Measurements from ENCODE around the gene ADH7. TPM values are rescaled to one million over a fixed set of nuclear protein-coding genes. Genes with fewer than 3 reads are reported as not detected.
"Not testable (repeated sequence)": the region's sequence is repeated elsewhere in the genome, so short reads cannot be mapped to it uniquely, and the experiment has no call there.

ADH7 gene
- total RNA-seq, 4 donors from 2014 or later = 173 to 420 (median 318) TPM

- 61 to 83% methylated on average over 4 to 6 of the region's 6 CpGs for WGBS, 2 donors
- intact Hi-C loops (cut with DNase I); H3K27ac ChIP-seq; H3K4me3 ChIP-seq; H3K4me1 ChIP-seq; H3K36me3 ChIP-seq; H3K27me3 ChIP-seq; DNase-seq; H3K9me3 ChIP-seq: not testable (repeated sequence)
- peak in 3 of 6 experiments; percentile 6 to 24 (median 12) for TF ChIP-seq CTCF (IDR thresholded peaks at IDR 0.05)
Observed at GRCh38 chr4:99377341-99377740, 57.8 kb downstream of the ADH7 start.

- H3K4me3 ChIP-seq; H3K27me3 ChIP-seq; H3K36me3 ChIP-seq; H3K27ac ChIP-seq; intact Hi-C loops (cut with DNase I); H3K4me1 ChIP-seq; DNase-seq: not testable (repeated sequence)
- peaks cover 0 to 11% (median 0%) of the 10 kb centered on the region in 3 donors for H3K9me3 ChIP-seq
- WGBS, 2 donors = 82 to 84% methylated on average over 2 of the region's 2 CpGs
Observed at GRCh38 chr4:99372464-99372863, 62.7 kb downstream of the ADH7 start.

GRCh38 chr4:99367817-99368216, 67.3 kb downstream of the ADH7 start:
- 74 to 88% methylated on average over 2 of the region's 2 CpGs for WGBS, 2 donors
- H3K36me3 ChIP-seq; intact Hi-C loops (cut with DNase I); H3K27me3 ChIP-seq; H3K4me1 ChIP-seq; DNase-seq; H3K27ac ChIP-seq; H3K4me3 ChIP-seq: not testable (repeated sequence)
- peaks cover 0 to 10% (median 0%) of the 10 kb centered on the region in 3 donors for H3K9me3 ChIP-seq

- Histone ChIP-seq H3K4me1 (peaks cover 0 to 7% (median 0%) of the 10 kb centered on the region in 3 donors), H3K27ac (no peak overlapping the region), H3K4me3 (no peak overlapping the region), H3K27me3 (no peaks in the 10 kb centered on the region), H3K9me3 (no peaks in the 10 kb centered on the region), H3K36me3 (no peaks in the 10 kb centered on the region)
- no peak for DNase-seq
- WGBS, 2 donors = 70 to 85% methylated on average over 1 of the region's 1 CpG
- TF ChIP-seq POLR2A (IDR thresholded peaks at IDR 0.05) (no peak), CTCF (IDR thresholded peaks at IDR 0.05) (no peak)
- intact Hi-C loops (cut with DNase I) = no loop called here
Observed at GRCh38 chr4:99366491-99366890, 68.7 kb downstream of the ADH7 start.

- no peaks in the 10 kb centered on the region for H3K9me3 ChIP-seq
- TF ChIP-seq CTCF (IDR thresholded peaks at IDR 0.05) = no peak
- no peak for TF ChIP-seq POLR2A (IDR thresholded peaks at IDR 0.05)
- peaks cover 0 to 7% (median 0%) of the 10 kb centered on the region in 3 donors for H3K4me1 ChIP-seq
- no peaks in the 10 kb centered on the region for H3K36me3 ChIP-seq
- H3K4me3 ChIP-seq = no peak overlapping the region
- no peaks in the 10 kb centered on the region for H3K27me3 ChIP-seq
- intact Hi-C loops (cut with DNase I) = no loop called here
- H3K27ac ChIP-seq = no peak overlapping the region
- no peak for DNase-seq
Observed at GRCh38 chr4:99362768-99363167, 72.4 kb downstream of the ADH7 start.

Other genes starting within 250 kb of the ADH7 start
- not detected for gene ADH6, start 216.1 kb downstream of the ADH7 start, total RNA-seq
- not detected for gene ADH1A, start 144.4 kb downstream of the ADH7 start, total RNA-seq
- gene ADH1B, start 113.9 kb downstream of the ADH7 start, total RNA-seq = 100 to 1,000 TPM in 2 of 4 donors, 10 to 100 TPM in 2; 12.9 to 468 (median 181) TPM
- gene ADH1C, start 82.6 kb downstream of the ADH7 start, total RNA-seq = 10 to 100 TPM in 2 of 4 donors, 1 to 10 TPM in 1, under 1 TPM in 1; 0.75 to 12.6 (median 8.4) TPM
- not detected for gene C4orf17, start 75.7 kb upstream of the ADH7 start, total RNA-seq
- 10 to 100 TPM in 1 of 4 donors, 1 to 10 TPM in 3; 2.7 to 12.2 (median 6.3) TPM for gene TRMT10A, start 128.7 kb upstream of the ADH7 start, total RNA-seq
- under 1 TPM in 3 of 4 donors, not detected in 1; 0.13 to 0.41 (median 0.19) TPM for gene MTTP, start 139.5 kb upstream of the ADH7 start, total RNA-seq
- under 1 TPM in 1 of 4 donors, not detected in 3; under 0.01 TPM for gene C4orf54, start 222.5 kb upstream of the ADH7 start, total RNA-seq

Data from esophagus squamous epithelium (tissue), 5 donors.